Measurements from ENCODE around the gene VOPP1.

Gene VOPP1

GRCh38 chr7:55561690-55562089 lies 10.6 kb downstream of the VOPP1 start:
- no peaks in the 10 kb centered on the region for H3K27me3 ChIP-seq (ENCODE audit: insufficient read depth, insufficient read length)
- H3K9me3 ChIP-seq (ENCODE audit: insufficient read depth, low read length), result no peaks in the 10 kb centered on the region
- DNase-seq (ENCODE audit: low read depth, low spot score), result no peak
- H3K36me3 ChIP-seq (ENCODE audit: insufficient read depth, insufficient read length, low read length), result peaks cover 14% of the 10 kb centered on the region
- TF ChIP-seq YY1 (IDR thresholded peaks at IDR 0.05; ENCODE audit: insufficient read depth, insufficient read length) (no peak), ZNF274 (IDR thresholded peaks at IDR 0.05; ENCODE audit: low read depth, low read length) (no peak), SUZ12 (IDR thresholded peaks at IDR 0.05; ENCODE audit: extremely low read depth, insufficient read depth, insufficient read length) (no peak)
- no peak overlapping the region for H3K9ac ChIP-seq (ENCODE audit: insufficient read length, low read depth)
- peaks cover 16% of the 10 kb centered on the region for H3K4me1 ChIP-seq (ENCODE audit: insufficient read depth, insufficient read length)
- H3K4me3 ChIP-seq (ENCODE audit: insufficient read length, low read depth), result no peak overlapping the region

- H3K9me3 ChIP-seq (ENCODE audit: insufficient read depth, low read length), result no peaks in the 10 kb centered on the region
- H3K27me3 ChIP-seq (ENCODE audit: insufficient read depth, insufficient read length), result no peaks in the 10 kb centered on the region
- DNase-seq (ENCODE audit: low read depth, low spot score), result no peak
- peaks cover 23% of the 10 kb centered on the region for H3K4me1 ChIP-seq (ENCODE audit: insufficient read depth, insufficient read length)
- H3K4me3 ChIP-seq (ENCODE audit: insufficient read length, low read depth), result no peak overlapping the region
- TF ChIP-seq SUZ12 (IDR thresholded peaks at IDR 0.05; ENCODE audit: extremely low read depth, insufficient read depth, insufficient read length) (no peak), ZNF274 (IDR thresholded peaks at IDR 0.05; ENCODE audit: low read depth, low read length) (no peak), YY1 (IDR thresholded peaks at IDR 0.05; ENCODE audit: insufficient read depth, insufficient read length) (no peak)
- H3K9ac ChIP-seq (ENCODE audit: insufficient read length, low read depth), result no peak overlapping the region
- peaks cover 26% of the 10 kb centered on the region for H3K36me3 ChIP-seq (ENCODE audit: insufficient read depth, insufficient read length, low read length)
Observed at GRCh38 chr7:55558962-55559920, 13.1 kb downstream of the VOPP1 start.

DNA sequence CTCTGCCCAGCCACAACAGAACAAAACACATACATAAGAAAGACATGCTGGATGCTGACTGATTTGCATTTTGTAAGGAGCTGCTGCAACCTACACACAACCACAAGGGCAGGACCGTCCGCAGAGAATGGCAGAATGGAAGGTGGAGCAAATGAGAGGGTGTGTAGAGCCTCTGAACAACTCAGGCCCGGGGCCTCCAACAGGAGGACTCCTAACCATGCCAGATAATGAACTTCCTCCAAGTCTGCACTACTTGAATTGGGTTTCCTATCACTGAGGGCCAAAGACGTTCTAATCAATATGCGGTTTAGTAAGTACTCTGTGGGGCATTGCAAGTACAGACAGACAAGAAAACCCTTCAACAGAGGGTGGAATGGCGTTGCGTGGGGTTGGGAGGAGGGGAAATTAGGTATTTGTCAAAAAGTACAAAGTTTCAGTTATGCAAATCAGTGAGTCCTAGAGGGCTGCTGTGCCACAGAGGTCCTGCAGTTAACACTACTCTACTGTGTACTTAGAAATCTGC lies 14.6 kb downstream of the VOPP1 start:
- Histone ChIP-seq H3K36me3 (ENCODE audit: insufficient read depth, insufficient read length, low read length) (peaks cover 31% of the 10 kb centered on the region), H3K9ac (ENCODE audit: insufficient read length, low read depth) (no peak overlapping the region), H3K4me1 (ENCODE audit: insufficient read depth, insufficient read length) (peaks cover 25% of the 10 kb centered on the region), H3K9me3 (ENCODE audit: insufficient read depth, low read length) (no peaks in the 10 kb centered on the region), H3K27me3 (ENCODE audit: insufficient read depth, insufficient read length) (no peaks in the 10 kb centered on the region), H3K4me3 (ENCODE audit: insufficient read length, low read depth) (no peak overlapping the region)
- no peak for TF ChIP-seq SUZ12 (IDR thresholded peaks at IDR 0.05; ENCODE audit: extremely low read depth, insufficient read depth, insufficient read length)
- no peak for TF ChIP-seq YY1 (IDR thresholded peaks at IDR 0.05; ENCODE audit: insufficient read depth, insufficient read length)
- TF ChIP-seq ZNF274 (IDR thresholded peaks at IDR 0.05; ENCODE audit: low read depth, low read length), result no peak
- no peak for DNase-seq (ENCODE audit: low read depth, low spot score)

DNA sequence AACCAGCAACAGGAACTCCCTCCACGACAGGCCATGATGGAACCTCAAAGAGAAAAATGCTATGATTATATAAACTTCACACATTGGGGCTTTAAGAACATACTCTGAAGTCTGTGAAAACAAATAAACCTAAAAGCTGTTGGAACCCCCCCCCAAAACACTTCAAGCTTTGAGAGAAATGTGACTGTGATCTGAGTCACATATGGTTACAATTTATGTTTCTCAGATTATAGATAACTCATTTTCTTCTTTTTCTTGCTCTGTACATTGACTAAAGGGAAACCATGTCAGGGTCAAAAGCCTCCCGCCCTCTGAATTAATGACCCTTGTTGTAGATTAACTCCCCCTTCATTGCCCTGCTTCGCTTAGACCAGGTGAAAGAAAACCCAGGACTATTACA lies 15.8 kb downstream of the VOPP1 start:
- Histone ChIP-seq H3K4me1 (ENCODE audit: insufficient read depth, insufficient read length) (peaks cover 29% of the 10 kb centered on the region), H3K4me3 (ENCODE audit: insufficient read length, low read depth) (no peak overlapping the region), H3K36me3 (ENCODE audit: insufficient read depth, insufficient read length, low read length) (peaks cover 24% of the 10 kb centered on the region), H3K9me3 (ENCODE audit: insufficient read depth, low read length) (no peaks in the 10 kb centered on the region), H3K27me3 (ENCODE audit: insufficient read depth, insufficient read length) (no peaks in the 10 kb centered on the region), H3K9ac (ENCODE audit: insufficient read length, low read depth) (no peak overlapping the region)
- no peak for DNase-seq (ENCODE audit: low read depth, low spot score)
- TF ChIP-seq SUZ12 (IDR thresholded peaks at IDR 0.05; ENCODE audit: extremely low read depth, insufficient read depth, insufficient read length) (no peak), YY1 (IDR thresholded peaks at IDR 0.05; ENCODE audit: insufficient read depth, insufficient read length) (no peak), ZNF274 (IDR thresholded peaks at IDR 0.05; ENCODE audit: low read depth, low read length) (no peak)

DNA sequence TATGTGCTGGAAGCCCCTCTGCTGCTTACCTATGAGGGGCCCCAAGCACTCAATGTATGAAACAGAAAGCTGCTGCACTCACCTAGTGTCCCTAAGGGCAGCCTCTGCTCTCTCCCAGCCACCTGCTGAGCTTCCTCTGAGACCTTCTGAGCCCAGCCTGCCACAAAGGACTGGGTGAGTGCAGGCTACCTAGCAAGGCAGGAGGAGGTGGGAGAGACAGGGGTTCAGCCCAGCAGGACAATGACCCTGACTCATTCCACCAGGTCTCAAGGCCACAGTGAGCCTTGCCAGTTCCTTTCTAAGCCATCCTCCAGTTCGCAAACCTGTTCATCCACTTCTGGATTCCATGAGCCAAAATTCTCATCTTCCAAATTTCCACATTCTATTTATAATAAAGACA lies 16.3 kb downstream of the VOPP1 start:
- peaks cover 28% of the 10 kb centered on the region for H3K4me1 ChIP-seq (ENCODE audit: insufficient read depth, insufficient read length)
- no peak overlapping the region for H3K4me3 ChIP-seq (ENCODE audit: insufficient read length, low read depth)

DNA sequence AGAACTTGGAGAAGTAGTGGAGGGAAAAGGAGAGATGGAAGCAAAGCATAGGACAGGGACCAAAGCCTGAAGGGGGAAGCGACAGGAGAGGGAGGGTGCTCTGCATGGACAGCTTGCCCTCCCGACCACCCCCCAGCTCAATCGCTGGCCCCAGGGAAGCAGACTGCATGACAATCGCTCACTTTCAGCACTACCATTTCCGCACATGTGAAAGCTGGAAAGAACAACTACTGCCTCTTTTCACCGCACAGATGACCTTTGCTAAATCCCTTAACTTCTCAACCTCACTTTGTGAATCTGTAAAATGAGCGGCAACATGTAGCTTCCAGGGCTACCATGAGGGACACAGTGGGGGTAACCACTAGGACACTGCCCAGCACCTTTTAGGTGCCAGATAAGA lies 17.1 kb downstream of the VOPP1 start:
- peaks cover 25% of the 10 kb centered on the region for H3K4me1 ChIP-seq (ENCODE audit: insufficient read depth, insufficient read length)
- DNase-seq (ENCODE audit: low read depth, low spot score), result no peak
- H3K36me3 ChIP-seq (ENCODE audit: insufficient read depth, insufficient read length, low read length), result peaks cover 29% of the 10 kb centered on the region
- no peak overlapping the region for H3K9ac ChIP-seq (ENCODE audit: insufficient read length, low read depth)
- TF ChIP-seq SUZ12 (IDR thresholded peaks at IDR 0.05; ENCODE audit: extremely low read depth, insufficient read depth, insufficient read length) (no peak), ZNF274 (IDR thresholded peaks at IDR 0.05; ENCODE audit: low read depth, low read length) (no peak), YY1 (IDR thresholded peaks at IDR 0.05; ENCODE audit: insufficient read depth, insufficient read length) (no peak)
- H3K4me3 ChIP-seq (ENCODE audit: insufficient read length, low read depth), result no peak overlapping the region
- no peaks in the 10 kb centered on the region for H3K27me3 ChIP-seq (ENCODE audit: insufficient read depth, insufficient read length)
- H3K9me3 ChIP-seq (ENCODE audit: insufficient read depth, low read length), result no peaks in the 10 kb centered on the region

More for the DNA sequence above, 16.3 kb downstream of the VOPP1 start:
- TF ChIP-seq SUZ12 (IDR thresholded peaks at IDR 0.05; ENCODE audit: extremely low read depth, insufficient read depth, insufficient read length) (no peak), YY1 (IDR thresholded peaks at IDR 0.05; ENCODE audit: insufficient read depth, insufficient read length) (no peak)
- no peak for DNase-seq (ENCODE audit: low read depth, low spot score)
- H3K36me3 ChIP-seq (ENCODE audit: insufficient read depth, insufficient read length, low read length), result peaks cover 26% of the 10 kb centered on the region
- no peak overlapping the region for H3K9ac ChIP-seq (ENCODE audit: insufficient read length, low read depth)
- no peaks in the 10 kb centered on the region for H3K9me3 ChIP-seq (ENCODE audit: insufficient read depth, low read length)
- no peaks in the 10 kb centered on the region for H3K27me3 ChIP-seq (ENCODE audit: insufficient read depth, insufficient read length)

- H3K36me3 ChIP-seq (ENCODE audit: insufficient read depth, insufficient read length, low read length), result peaks cover 34% of the 10 kb centered on the region
- DNase-seq (ENCODE audit: low read depth, low spot score), result no peak
- no peak overlapping the region for H3K4me3 ChIP-seq (ENCODE audit: insufficient read length, low read depth)
- H3K27me3 ChIP-seq (ENCODE audit: insufficient read depth, insufficient read length), result no peaks in the 10 kb centered on the region
- H3K9me3 ChIP-seq (ENCODE audit: insufficient read depth, low read length), result no peaks in the 10 kb centered on the region
- peaks cover 25% of the 10 kb centered on the region for H3K4me1 ChIP-seq (ENCODE audit: insufficient read depth, insufficient read length)
- H3K9ac ChIP-seq (ENCODE audit: insufficient read length, low read depth), result no peak overlapping the region
- TF ChIP-seq SUZ12 (IDR thresholded peaks at IDR 0.05; ENCODE audit: extremely low read depth, insufficient read depth, insufficient read length) (no peak), YY1 (IDR thresholded peaks at IDR 0.05; ENCODE audit: insufficient read depth, insufficient read length) (no peak), ZNF274 (IDR thresholded peaks at IDR 0.05; ENCODE audit: low read depth, low read length) (no peak)
Observed at GRCh38 chr7:55554038-55554437, 18.3 kb downstream of the VOPP1 start.

All from NT2/D1 (cell line).